ENCODE data around the gene TTC3. TPM values are rescaled to one million over a fixed set of nuclear protein-coding genes. Genes with fewer than 3 reads are reported as not detected.

Gene TTC3
- total and polyA plus RNA-seq, 2 of the 13 experiments (the other 11 are each of a cell fraction or from before 2014, with no cell fraction given), result 55.7 to 108 TPM

DNA sequence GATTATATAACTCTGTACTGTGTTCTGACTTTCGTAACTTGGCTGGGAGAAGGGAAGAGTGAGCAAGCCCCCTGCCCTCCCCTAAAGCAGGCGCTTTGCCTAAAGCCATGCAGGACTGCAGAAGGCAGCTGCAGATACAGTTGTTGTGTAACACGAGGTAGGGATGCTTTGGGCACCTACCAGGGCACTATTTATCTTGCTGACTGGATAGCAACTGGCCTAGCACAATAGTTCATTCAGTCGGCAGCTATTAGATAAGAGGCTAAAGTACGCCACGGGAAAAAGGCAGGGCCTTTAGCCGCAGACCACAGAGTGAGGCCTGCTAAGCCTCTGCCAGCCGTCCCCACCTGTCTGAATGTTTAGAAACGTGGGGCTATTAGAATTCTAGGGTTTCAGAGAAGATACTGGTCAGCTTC lies 80.9 kb downstream of the TTC3 start (continued):
- TF ChIP-seq, protein P1, sequence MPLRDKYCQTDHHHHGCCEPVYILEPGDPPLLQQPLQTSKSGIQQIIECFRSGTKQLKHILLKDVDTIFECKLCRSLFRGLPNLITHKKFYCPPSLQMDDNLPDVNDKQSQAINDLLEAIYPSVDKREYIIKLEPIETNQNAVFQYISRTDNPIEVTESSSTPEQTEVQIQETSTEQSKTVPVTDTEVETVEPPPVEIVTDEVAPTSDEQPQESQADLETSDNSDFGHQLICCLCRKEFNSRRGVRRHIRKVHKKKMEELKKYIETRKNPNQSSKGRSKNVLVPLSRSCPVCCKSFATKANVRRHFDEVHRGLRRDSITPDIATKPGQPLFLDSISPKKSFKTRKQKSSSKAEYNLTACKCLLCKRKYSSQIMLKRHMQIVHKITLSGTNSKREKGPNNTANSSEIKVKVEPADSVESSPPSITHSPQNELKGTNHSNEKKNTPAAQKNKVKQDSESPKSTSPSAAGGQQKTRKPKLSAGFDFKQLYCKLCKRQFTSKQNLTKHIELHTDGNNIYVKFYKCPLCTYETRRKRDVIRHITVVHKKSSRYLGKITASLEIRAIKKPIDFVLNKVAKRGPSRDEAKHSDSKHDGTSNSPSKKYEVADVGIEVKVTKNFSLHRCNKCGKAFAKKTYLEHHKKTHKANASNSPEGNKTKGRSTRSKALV (CRISPR knock-in tag; IDR thresholded peaks at IDR 0.05), result 0 out of 2 replicates have a peak, but pooled peaks have one; percentile 62
- no peak for TF ChIP-seq SNRNP70 (IDR thresholded peaks at IDR 0.05; ENCODE audit: low read depth, low read length)
- TF ChIP-seq TGIF2 (CRISPR knock-in tag; IDR thresholded peaks at IDR 0.05), result peak; percentile 89
- TF ChIP-seq SIN3B (IDR thresholded peaks at IDR 0.05; ENCODE audit: low read length), result no peak; the same call in 1 of the 2 replicates
- TF ChIP-seq ZNF160 (CRISPR knock-in tag; IDR thresholded peaks at IDR 0.05), result peak; percentile 34; the same call in 1 of the 2 replicates
- no peak for TF ChIP-seq MTF1 (CRISPR knock-in tag; IDR thresholded peaks at IDR 0.05)
- TF ChIP-seq, protein P2, sequence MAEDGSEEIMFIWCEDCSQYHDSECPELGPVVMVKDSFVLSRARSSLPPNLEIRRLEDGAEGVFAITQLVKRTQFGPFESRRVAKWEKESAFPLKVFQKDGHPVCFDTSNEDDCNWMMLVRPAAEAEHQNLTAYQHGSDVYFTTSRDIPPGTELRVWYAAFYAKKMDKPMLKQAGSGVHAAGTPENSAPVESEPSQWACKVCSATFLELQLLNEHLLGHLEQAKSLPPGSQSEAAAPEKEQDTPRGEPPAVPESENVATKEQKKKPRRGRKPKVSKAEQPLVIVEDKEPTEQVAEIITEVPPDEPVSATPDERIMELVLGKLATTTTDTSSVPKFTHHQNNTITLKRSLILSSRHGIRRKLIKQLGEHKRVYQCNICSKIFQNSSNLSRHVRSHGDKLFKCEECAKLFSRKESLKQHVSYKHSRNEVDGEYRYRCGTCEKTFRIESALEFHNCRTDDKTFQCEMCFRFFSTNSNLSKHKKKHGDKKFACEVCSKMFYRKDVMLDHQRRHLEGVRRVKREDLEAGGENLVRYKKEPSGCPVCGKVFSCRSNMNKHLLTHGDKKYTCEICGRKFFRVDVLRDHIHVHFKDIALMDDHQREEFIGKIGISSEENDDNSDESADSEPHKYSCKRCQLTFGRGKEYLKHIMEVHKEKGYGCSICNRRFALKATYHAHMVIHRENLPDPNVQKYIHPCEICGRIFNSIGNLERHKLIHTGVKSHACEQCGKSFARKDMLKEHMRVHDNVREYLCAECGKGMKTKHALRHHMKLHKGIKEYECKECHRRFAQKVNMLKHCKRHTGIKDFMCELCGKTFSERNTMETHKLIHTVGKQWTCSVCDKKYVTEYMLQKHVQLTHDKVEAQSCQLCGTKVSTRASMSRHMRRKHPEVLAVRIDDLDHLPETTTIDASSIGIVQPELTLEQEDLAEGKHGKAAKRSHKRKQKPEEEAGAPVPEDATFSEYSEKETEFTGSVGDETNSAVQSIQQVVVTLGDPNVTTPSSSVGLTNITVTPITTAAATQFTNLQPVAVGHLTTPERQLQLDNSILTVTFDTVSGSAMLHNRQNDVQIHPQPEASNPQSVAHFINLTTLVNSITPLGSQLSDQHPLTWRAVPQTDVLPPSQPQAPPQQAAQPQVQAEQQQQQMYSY (CRISPR knock-in tag; IDR thresholded peaks at IDR 0.05), result no peak
- TF ChIP-seq ZBTB8A (CRISPR knock-in tag; IDR thresholded peaks at IDR 0.05; ENCODE audit: borderline replicate concordance, low read depth), result no peak
- no peak for TF ChIP-seq NCOA1 (CRISPR knock-in tag; IDR thresholded peaks at IDR 0.05)
- peak; percentile 84 for TF ChIP-seq RFXAP (CRISPR knock-in tag; IDR thresholded peaks at IDR 0.05; ENCODE audit: borderline replicate concordance)
- TF ChIP-seq TCF7L2 (IDR thresholded peaks at IDR 0.05; ENCODE audit: low read depth, low read length), result no peak
- no peak for TF ChIP-seq ZNF652 (CRISPR knock-in tag; IDR thresholded peaks at IDR 0.05; ENCODE audit: borderline replicate concordance, low read depth)
- peak; percentile 85 for TF ChIP-seq HNF4G (IDR thresholded peaks at IDR 0.05; ENCODE audit: borderline replicate concordance, low read depth, low read length)
- TF ChIP-seq HNF4G (CRISPR knock-in tag; IDR thresholded peaks at IDR 0.05; ENCODE audit: borderline replicate concordance, low read depth), result 0 out of 2 replicates have a peak, but pooled peaks have one; percentile 86
- TF ChIP-seq BHLHE40 (IDR thresholded peaks at IDR 0.05; ENCODE audit: low read length), result no peak
- no peak for TF ChIP-seq ZNF136 (CRISPR knock-in tag; IDR thresholded peaks at IDR 0.05; ENCODE audit: low read depth)
- no peak for TF ChIP-seq ZNF879 (CRISPR knock-in tag; IDR thresholded peaks at IDR 0.05)
- 0 out of 2 replicates have a peak, but pooled peaks have one; percentile 25 for TF ChIP-seq ZFP90 (CRISPR knock-in tag; IDR thresholded peaks at IDR 0.05; ENCODE audit: borderline replicate concordance)
- peak; percentile 36; the same call in 1 of the 2 replicates for TF ChIP-seq MEIS1 (CRISPR knock-in tag; IDR thresholded peaks at IDR 0.05; ENCODE audit: borderline replicate concordance)
- TF ChIP-seq, protein P3, sequence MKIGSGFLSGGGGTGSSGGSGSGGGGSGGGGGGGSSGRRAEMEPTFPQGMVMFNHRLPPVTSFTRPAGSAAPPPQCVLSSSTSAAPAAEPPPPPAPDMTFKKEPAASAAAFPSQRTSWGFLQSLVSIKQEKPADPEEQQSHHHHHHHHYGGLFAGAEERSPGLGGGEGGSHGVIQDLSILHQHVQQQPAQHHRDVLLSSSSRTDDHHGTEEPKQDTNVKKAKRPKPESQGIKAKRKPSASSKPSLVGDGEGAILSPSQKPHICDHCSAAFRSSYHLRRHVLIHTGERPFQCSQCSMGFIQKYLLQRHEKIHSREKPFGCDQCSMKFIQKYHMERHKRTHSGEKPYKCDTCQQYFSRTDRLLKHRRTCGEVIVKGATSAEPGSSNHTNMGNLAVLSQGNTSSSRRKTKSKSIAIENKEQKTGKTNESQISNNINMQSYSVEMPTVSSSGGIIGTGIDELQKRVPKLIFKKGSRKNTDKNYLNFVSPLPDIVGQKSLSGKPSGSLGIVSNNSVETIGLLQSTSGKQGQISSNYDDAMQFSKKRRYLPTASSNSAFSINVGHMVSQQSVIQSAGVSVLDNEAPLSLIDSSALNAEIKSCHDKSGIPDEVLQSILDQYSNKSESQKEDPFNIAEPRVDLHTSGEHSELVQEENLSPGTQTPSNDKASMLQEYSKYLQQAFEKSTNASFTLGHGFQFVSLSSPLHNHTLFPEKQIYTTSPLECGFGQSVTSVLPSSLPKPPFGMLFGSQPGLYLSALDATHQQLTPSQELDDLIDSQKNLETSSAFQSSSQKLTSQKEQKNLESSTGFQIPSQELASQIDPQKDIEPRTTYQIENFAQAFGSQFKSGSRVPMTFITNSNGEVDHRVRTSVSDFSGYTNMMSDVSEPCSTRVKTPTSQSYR (CRISPR knock-in tag; IDR thresholded peaks at IDR 0.05; ENCODE audit: borderline replicate concordance), result peak; percentile 45; the same call in 1 of the 2 replicates
- TF ChIP-seq RFX5 (IDR thresholded peaks at IDR 0.05; ENCODE audit: low read depth, low read length), result peak; percentile 62; the same call in 1 of the 2 replicates

All from HepG2 (cell line).